ENCODE data around the gene JADE1.

GRCh38 chr4:128837198-128837597 lies 27.7 kb downstream of the JADE1 start:
- no peak for TF ChIP-seq POLR2A (IDR thresholded peaks at IDR 0.05; ENCODE audit: low read depth, low read length)
- TF ChIP-seq POLR2AphosphoS5 (IDR thresholded peaks at IDR 0.05; ENCODE audit: low read depth, low read length), result no peak
- TF ChIP-seq TAF1 (IDR thresholded peaks at IDR 0.05; ENCODE audit: borderline replicate concordance, low read depth, low read length), result no peak

Measured in GM12892 (cell line).